Dendritic cell treated with granulocyte-macrophage colony-stimulating factor and Interleukin-4, amounts not matched to agents 40 ng/mL and 50 ng/mL, for 4 days (primary cell): ENCODE results near the gene UBR4.

Experiments
- H3K27ac Mint-ChIP-seq: one replicate; pipeline ENCODE4 v1.8.0; 2022; ENCODE audit warnings: mild to moderate bottlenecking, mixed read lengths
- H3K27me3 Mint-ChIP-seq: one replicate; pipeline ENCODE4 v1.8.0; 2022; ENCODE audit warnings: mild to moderate bottlenecking, mixed read lengths
- H3K36me3 Mint-ChIP-seq: one replicate; pipeline ENCODE4 v1.8.0; 2022; ENCODE audit warnings: low read depth, mixed read lengths
- H3K4me1 Mint-ChIP-seq: one replicate; pipeline ENCODE4 v1.8.0; 2022; ENCODE audit warnings: low read depth, mixed read lengths
- H3K4me3 Mint-ChIP-seq: one replicate; pipeline ENCODE4 v1.8.0; 2022; ENCODE audit warnings: mild to moderate bottlenecking, moderate library complexity, mixed read lengths
- H3K9me3 Mint-ChIP-seq: one replicate; pipeline ENCODE4 v1.8.0; 2022; ENCODE audit warnings: mixed read lengths
- intact Hi-C: fragments of 100-400 bp; cut with micrococcal nuclease; formaldehyde crosslinking; loops from one replicate; pipeline ENCODE4 v1.15.0; 2022

The UBR4 gene

DNA sequence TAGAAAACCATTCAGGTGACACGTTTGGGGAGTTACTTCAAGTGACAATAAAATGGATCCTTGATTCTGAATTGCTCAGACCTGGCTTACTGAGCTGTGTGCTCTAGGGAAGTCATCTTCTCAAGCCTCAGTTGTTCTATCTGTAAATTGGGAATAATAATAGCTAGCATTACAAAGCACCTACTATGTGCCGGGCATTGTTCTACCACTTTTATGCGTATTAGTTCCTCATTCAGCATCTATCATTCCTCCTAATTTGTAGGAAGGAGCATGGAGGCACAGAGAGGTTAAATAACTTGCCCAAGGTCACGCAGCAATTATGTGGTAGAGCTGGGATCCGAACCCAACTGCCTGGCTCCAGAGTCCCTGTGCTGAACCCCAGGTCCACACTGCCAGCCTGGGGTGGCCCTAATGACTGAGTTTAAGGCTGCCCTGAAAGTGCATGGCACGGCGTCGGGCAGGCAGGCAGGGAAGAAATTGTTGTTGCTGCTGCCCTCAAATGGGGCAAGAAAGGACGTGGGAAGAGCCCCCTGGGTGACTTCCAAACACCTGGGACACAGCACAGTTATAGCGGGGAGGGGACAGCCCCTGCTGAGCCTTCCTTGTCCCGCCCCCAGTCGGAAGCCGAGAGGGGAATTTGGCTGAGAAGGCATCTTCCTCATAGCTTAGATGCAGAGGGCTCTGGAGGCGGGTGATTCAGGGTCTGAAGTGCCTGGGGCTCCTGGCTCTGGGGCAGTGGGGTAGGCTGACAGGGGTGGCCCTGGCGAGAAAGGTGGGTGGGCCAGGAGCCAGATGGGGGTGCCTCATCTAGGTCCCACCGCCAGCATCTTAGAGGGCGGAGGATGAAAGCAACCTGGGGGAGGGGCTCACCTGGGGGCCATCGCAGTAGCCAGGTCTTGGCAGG lies 167.1 kb downstream of the UBR4 start:
- Mint-ChIP-seq H3K4me1 (no peaks in the 10 kb centered on the region), H3K27me3 (peaks cover 35% of the 10 kb centered on the region), H3K36me3 (no peaks in the 10 kb centered on the region), H3K27ac (no peak overlapping the region), H3K4me3 (no peak overlapping the region), H3K9me3 (no peaks in the 10 kb centered on the region)
- intact Hi-C loops = no loop called here

DNA sequence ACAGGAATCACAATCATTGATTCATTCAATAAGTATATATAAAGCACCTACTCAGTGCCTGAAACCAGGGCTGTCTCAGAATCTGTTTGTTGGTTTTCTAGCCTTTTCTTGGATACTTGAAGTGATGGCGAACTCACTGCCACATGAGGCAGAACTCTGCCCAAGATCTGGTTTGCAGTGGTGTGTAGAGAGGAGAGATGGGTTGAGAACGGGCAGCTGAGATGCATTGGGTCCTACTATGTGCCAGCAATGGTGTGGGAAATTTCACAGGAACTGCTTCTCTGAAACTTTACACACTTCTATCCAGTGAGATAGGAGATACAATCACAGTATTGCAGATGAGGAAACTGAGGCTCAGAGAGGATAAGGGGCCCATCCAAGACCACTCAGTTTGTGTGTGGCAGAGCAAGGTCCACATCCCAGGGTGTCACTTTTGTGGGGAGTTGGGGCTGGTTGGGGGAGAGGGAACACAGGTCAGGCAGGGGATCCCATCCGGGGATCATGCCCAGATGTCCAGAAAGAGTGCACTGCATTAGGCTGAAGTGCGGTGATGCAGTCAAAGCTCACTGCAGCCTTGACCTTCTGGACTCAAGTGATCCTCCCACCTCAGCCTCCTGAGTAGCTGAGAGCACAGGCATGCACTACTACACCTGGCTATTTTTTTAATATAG lies 169.9 kb downstream of the UBR4 start:
- peaks cover 39% of the 10 kb centered on the region for H3K27me3 Mint-ChIP-seq
- H3K36me3 Mint-ChIP-seq = no peaks in the 10 kb centered on the region
- H3K27ac Mint-ChIP-seq = no peak overlapping the region
- intact Hi-C loops = no loop called here
- no peak overlapping the region for H3K4me3 Mint-ChIP-seq
- no peaks in the 10 kb centered on the region for H3K4me1 Mint-ChIP-seq
- H3K9me3 Mint-ChIP-seq = no peaks in the 10 kb centered on the region

DNA sequence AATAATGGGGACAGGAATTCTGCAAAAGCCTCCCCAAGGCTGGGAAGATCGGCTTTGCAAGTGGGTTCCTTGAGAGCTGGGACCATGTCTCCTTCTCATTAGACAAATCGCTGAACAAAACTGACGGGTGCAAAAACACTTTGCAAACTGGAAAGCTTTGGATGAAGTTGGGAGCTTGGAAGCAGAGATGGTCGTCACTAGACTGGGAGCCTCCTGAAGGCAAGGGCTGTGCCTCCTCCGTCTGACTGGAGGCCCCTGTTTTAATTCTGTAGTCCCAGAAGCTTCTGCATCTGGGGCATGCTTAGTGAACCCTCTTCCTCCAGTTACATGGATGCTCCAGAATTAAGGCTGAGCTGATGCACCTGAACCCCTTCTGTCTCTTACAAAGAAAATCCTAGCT lies 171.3 kb downstream of the UBR4 start:
- no peaks in the 10 kb centered on the region for H3K9me3 Mint-ChIP-seq
- H3K4me1 Mint-ChIP-seq = no peaks in the 10 kb centered on the region
- H3K27ac Mint-ChIP-seq = no peak overlapping the region
- H3K27me3 Mint-ChIP-seq = peaks cover 35% of the 10 kb centered on the region
- H3K36me3 Mint-ChIP-seq = no peaks in the 10 kb centered on the region
- H3K4me3 Mint-ChIP-seq = no peak overlapping the region
- intact Hi-C loops = no loop called here

DNA sequence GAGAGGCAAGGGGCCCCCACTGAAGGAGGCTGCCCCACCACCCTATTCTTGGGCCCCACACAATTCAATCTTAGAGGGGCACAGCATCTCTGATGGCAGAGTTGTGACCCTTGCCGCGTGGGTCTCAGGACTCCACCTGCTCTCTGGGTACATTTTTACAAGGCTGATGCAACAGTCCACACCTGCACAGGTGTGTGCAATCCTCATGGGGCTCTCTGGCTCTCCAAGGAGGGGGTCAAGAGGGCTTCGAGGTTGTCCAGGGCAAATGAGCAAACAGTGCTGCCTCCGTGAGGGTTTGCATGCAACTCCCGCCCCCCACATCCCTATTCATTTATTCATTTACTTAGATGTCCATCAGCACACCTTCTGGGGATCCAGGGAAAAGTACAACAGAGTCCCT lies 172.0 kb downstream of the UBR4 start:
- Mint-ChIP-seq H3K4me3 (no peak overlapping the region), H3K27ac (no peak overlapping the region), H3K9me3 (no peaks in the 10 kb centered on the region), H3K36me3 (no peaks in the 10 kb centered on the region), H3K27me3 (peaks cover 32% of the 10 kb centered on the region), H3K4me1 (no peaks in the 10 kb centered on the region)
- intact Hi-C loops = no loop called here

DNA sequence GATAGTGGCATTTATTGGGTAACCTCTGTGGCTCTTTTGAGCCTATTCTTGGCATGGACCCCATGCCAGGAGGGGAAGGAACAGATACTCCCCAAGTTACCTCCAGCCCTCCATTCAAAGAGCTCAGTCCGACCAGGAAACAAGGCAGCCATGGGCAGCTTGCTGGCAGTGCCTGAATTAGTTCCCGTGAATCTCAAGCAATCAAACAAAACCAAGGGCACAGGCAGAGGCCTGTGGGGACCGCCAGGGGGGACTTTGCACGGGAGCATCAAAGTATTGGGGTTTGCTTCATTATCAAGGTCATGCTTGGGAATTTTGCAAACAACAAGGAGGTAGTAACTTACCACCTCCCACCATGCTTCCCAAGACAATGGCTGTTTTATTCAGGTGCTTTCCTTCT lies 172.4 kb downstream of the UBR4 start:
- no peak overlapping the region for H3K27ac Mint-ChIP-seq
- intact Hi-C loops = no loop called here
- no peaks in the 10 kb centered on the region for H3K4me1 Mint-ChIP-seq
- H3K27me3 Mint-ChIP-seq = peaks cover 28% of the 10 kb centered on the region
- H3K4me3 Mint-ChIP-seq = no peak overlapping the region
- no peaks in the 10 kb centered on the region for H3K36me3 Mint-ChIP-seq
- H3K9me3 Mint-ChIP-seq = no peaks in the 10 kb centered on the region

GRCh38 chr1:19036813-19037605 lies 173.1 kb downstream of the UBR4 start:
- Mint-ChIP-seq H3K4me3 (no peak overlapping the region), H3K27me3 (peaks cover 29% of the 10 kb centered on the region), H3K36me3 (no peaks in the 10 kb centered on the region), H3K9me3 (no peaks in the 10 kb centered on the region), H3K27ac (no peak overlapping the region), H3K4me1 (no peaks in the 10 kb centered on the region)
- intact Hi-C loops = no loop called here

DNA sequence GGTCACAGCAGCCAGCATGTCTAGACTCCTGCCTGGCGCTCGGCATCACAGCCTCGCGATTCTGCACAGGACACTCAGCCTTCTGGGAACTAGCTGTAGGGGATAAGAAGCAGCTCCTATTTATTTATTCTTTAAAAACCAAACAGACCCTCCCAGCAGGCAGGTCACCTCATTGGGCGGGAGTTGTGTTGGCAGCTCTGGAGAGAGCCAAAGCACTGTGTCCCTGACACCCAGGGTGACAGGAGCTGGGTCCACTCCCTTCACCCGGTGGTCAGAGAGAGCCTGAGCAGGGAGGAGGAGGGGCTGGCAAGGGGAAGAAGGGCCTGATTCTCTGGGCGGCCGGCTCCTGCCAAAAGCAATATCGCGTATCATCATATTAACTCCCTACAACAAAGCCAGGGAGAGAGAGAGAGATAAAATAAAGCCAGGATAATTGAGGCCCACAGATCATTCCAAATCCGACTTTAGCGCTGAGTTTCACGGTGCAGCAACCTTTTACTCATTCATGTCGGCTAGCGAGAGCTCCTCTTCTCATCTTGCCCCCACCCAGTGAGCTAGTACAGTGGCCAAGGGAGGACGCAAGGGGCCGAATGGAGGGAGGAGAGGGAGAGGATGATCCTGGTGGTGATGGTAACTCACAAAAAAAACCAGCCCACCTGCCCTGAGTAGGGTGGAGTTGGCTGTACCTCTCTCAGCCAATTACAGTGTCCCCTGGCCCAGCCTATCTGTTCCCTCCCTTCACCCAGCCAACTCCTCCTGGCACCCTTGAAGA lies 173.8 kb downstream of the UBR4 start:
- Mint-ChIP-seq H3K27me3 (peaks cover 25% of the 10 kb centered on the region), H3K9me3 (no peaks in the 10 kb centered on the region), H3K4me1 (no peaks in the 10 kb centered on the region), H3K4me3 (no peak overlapping the region), H3K36me3 (no peaks in the 10 kb centered on the region), H3K27ac (no peak overlapping the region)
- intact Hi-C loops = no loop called here

DNA sequence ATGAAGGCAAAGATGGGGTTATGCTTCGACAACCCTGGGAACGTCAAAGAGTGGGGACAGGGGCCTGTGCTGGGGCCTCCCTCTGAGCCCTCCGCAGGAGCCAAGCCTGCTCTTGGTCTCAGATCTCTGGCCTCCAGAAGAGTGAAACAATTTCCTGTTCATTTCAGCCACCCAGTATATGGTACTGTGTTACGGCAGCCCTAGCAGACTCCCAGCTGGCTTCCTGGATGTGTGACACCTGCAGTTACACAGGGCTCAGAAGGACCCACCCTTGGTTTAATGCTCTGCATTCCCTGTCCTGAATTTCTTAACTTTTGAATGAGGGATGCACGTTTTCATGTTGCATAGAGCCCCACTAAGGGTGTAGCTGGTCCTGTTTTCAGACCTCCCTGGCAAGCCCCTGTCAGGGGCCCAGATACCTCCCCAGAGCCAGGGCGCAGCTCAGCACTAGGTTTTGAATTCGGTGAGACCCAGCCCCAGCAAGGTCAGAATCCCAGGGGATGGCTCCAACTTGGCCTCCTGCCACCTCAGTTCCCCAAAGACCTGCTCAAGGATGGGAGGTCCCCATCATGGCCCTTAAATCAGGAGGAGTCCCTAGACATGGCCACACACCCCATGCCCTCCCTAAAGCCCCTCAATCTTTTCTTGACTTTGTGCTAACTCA lies 174.6 kb downstream of the UBR4 start:
- no peaks in the 10 kb centered on the region for H3K36me3 Mint-ChIP-seq
- H3K4me1 Mint-ChIP-seq = no peaks in the 10 kb centered on the region
- H3K9me3 Mint-ChIP-seq = no peaks in the 10 kb centered on the region
- no peak overlapping the region for H3K27ac Mint-ChIP-seq
- intact Hi-C loops = no loop called here
- no peak overlapping the region for H3K4me3 Mint-ChIP-seq
- peaks cover 21% of the 10 kb centered on the region for H3K27me3 Mint-ChIP-seq

- no peaks in the 10 kb centered on the region for H3K9me3 Mint-ChIP-seq
- no peak overlapping the region for H3K4me3 Mint-ChIP-seq
- intact Hi-C loops = no loop called here
- no peak overlapping the region for H3K27ac Mint-ChIP-seq
- H3K27me3 Mint-ChIP-seq = peaks cover 22% of the 10 kb centered on the region
- H3K4me1 Mint-ChIP-seq = peaks cover under 1% of the 10 kb centered on the region
- no peaks in the 10 kb centered on the region for H3K36me3 Mint-ChIP-seq
Observed at GRCh38 chr1:19034721-19035120, 175.3 kb downstream of the UBR4 start.

GRCh38 chr1:19033926-19034680 lies 176.0 kb downstream of the UBR4 start:
- Mint-ChIP-seq H3K4me1 (peaks cover 4% of the 10 kb centered on the region), H3K9me3 (no peaks in the 10 kb centered on the region), H3K27ac (no peak overlapping the region), H3K4me3 (no peak overlapping the region), H3K27me3 (peaks cover 25% of the 10 kb centered on the region), H3K36me3 (no peaks in the 10 kb centered on the region)
- intact Hi-C loops = no loop called here

- Mint-ChIP-seq H3K27me3 (peaks cover 28% of the 10 kb centered on the region), H3K4me1 (peaks cover 4% of the 10 kb centered on the region)
Observed at GRCh38 chr1:19033515-19033839, 176.6 kb downstream of the UBR4 start.

GRCh38 chr1:19032701-19033514 lies 177.2 kb downstream of the UBR4 start:
- intact Hi-C loops = no loop called here
- H3K4me3 Mint-ChIP-seq = no peak overlapping the region
- H3K9me3 Mint-ChIP-seq = no peaks in the 10 kb centered on the region
- H3K36me3 Mint-ChIP-seq = no peaks in the 10 kb centered on the region
- H3K27ac Mint-ChIP-seq = no peak overlapping the region
- peaks cover 4% of the 10 kb centered on the region for H3K4me1 Mint-ChIP-seq
- H3K27me3 Mint-ChIP-seq = peaks cover 33% of the 10 kb centered on the region

More at GRCh38 chr1:19033515-19033839, 176.6 kb downstream of the UBR4 start:
- no peaks in the 10 kb centered on the region for H3K9me3 Mint-ChIP-seq
- H3K4me3 Mint-ChIP-seq = no peak overlapping the region
- H3K27ac Mint-ChIP-seq = no peak overlapping the region
- intact Hi-C loops = no loop called here
- no peaks in the 10 kb centered on the region for H3K36me3 Mint-ChIP-seq
